Measurements from ENCODE around the gene RNF152. TPM values are rescaled to one million over a fixed set of nuclear protein-coding genes. Genes with fewer than 3 reads are reported as not detected.

RNF152 gene
- total RNA-seq, 4 donors from 2014 or later: 11.8 to 16.7 (median 12.8) TPM

GRCh38 chr18:61851940-61852451 is 40.8 kb downstream of the RNF152 start:
- TF ChIP-seq EP300 (IDR thresholded peaks at IDR 0.05) (no peak), POLR2A (IDR thresholded peaks at IDR 0.05) (no peak)
- Histone ChIP-seq H3K4me1 (no peaks in the 10 kb centered on the region), H3K9me3 (no peaks in the 10 kb centered on the region), H3K36me3 (no peaks in the 10 kb centered on the region), H3K27ac (no peak overlapping the region), H3K27me3 (no peaks in the 10 kb centered on the region), H3K4me3 (no peak overlapping the region)
- no peak for DNase-seq (ENCODE audit: low spot score in 2 of 2)
- WGBS, 2 donors: 53 to 62% methylated on average over 3 of the region's 3 CpGs

GRCh38 chr18:61851279-61851678 is 41.5 kb downstream of the RNF152 start:
- Histone ChIP-seq H3K27ac (no peak overlapping the region), H3K4me1 (no peaks in the 10 kb centered on the region), H3K9me3 (no peaks in the 10 kb centered on the region), H3K36me3 (no peaks in the 10 kb centered on the region), H3K4me3 (no peak overlapping the region), H3K27me3 (no peaks in the 10 kb centered on the region)
- 82 to 83% methylated on average over 3 of the region's 3 CpGs for WGBS, 2 donors
- no peak for DNase-seq (ENCODE audit: low spot score in 2 of 2)
- no peak for TF ChIP-seq EP300 (IDR thresholded peaks at IDR 0.05)
- TF ChIP-seq CTCF (IDR thresholded peaks at IDR 0.05): no peak
- no peak for TF ChIP-seq POLR2A (IDR thresholded peaks at IDR 0.05)

GRCh38 chr18:61850756-61851155 is 42.1 kb downstream of the RNF152 start:
- WGBS, 2 donors: 66 to 79% methylated on average over 3 of the region's 3 CpGs
- Histone ChIP-seq H3K4me3 (no peak overlapping the region), H3K27me3 (no peaks in the 10 kb centered on the region), H3K27ac (no peak overlapping the region), H3K36me3 (no peaks in the 10 kb centered on the region), H3K9me3 (no peaks in the 10 kb centered on the region), H3K4me1 (no peaks in the 10 kb centered on the region)
- DNase-seq (ENCODE audit: low spot score in 2 of 2): no peak
- no peak for TF ChIP-seq EP300 (IDR thresholded peaks at IDR 0.05)
- no peak for TF ChIP-seq CTCF (IDR thresholded peaks at IDR 0.05)
- no peak for TF ChIP-seq POLR2A (IDR thresholded peaks at IDR 0.05)

GRCh38 chr18:61847164-61847791 is 45.5 kb downstream of the RNF152 start:
- H3K27ac ChIP-seq: no peak overlapping the region
- no peaks in the 10 kb centered on the region for H3K9me3 ChIP-seq
- DNase-seq (ENCODE audit: low spot score in 2 of 2): no peak
- no peaks in the 10 kb centered on the region for H3K27me3 ChIP-seq
- no peak for TF ChIP-seq POLR2A (IDR thresholded peaks at IDR 0.05)
- TF ChIP-seq CTCF (IDR thresholded peaks at IDR 0.05): no peak
- TF ChIP-seq EP300 (IDR thresholded peaks at IDR 0.05): no peak
- H3K36me3 ChIP-seq: no peaks in the 10 kb centered on the region
- H3K4me3 ChIP-seq: no peak overlapping the region
- WGBS, 2 donors: 86 to 90% methylated on average over 7 of the region's 7 CpGs
- no peaks in the 10 kb centered on the region for H3K4me1 ChIP-seq

GRCh38 chr18:61845197-61845596 is 47.6 kb downstream of the RNF152 start:
- no peak for DNase-seq (ENCODE audit: low spot score in 2 of 2)
- Histone ChIP-seq H3K4me1 (no peaks in the 10 kb centered on the region), H3K9me3 (no peaks in the 10 kb centered on the region), H3K27me3 (no peaks in the 10 kb centered on the region), H3K36me3 (no peaks in the 10 kb centered on the region), H3K4me3 (no peak overlapping the region), H3K27ac (no peak overlapping the region)
- TF ChIP-seq POLR2A (IDR thresholded peaks at IDR 0.05) (no peak), CTCF (IDR thresholded peaks at IDR 0.05) (no peak), EP300 (IDR thresholded peaks at IDR 0.05) (no peak)
- 84 to 95% methylated on average over 6 to 7 of the region's 7 CpGs for WGBS, 2 donors
